ENCODE data around the gene RP2.

DNA sequence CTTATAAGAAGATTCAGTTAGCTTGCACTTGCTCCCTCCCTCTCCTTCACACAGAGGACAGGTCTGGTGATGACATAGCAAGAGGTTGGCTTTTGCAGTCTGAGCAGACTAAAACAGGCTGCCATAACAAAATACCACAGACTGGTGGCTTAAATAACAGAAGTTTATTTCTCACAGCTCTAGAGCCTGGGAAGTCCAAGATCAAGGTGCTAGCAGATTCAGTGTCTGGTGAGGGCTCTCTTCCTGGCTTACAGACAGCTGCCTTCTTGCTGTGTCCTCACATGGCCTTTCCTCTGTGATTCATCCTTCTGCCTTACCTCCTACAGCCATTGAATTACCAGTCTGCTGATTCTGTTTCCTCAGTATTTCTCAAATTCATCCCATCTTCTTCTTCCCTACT, 13.1 kb downstream of the RP2 start:
- no peak for TF ChIP-seq SIN3B (IDR thresholded peaks at IDR 0.05; ENCODE audit: low read depth)
- TF ChIP-seq POLR2AphosphoS5 (IDR thresholded peaks at IDR 0.05; ENCODE audit: control insufficient read depth, insufficient read depth, low read depth, low read length): no peak
- TF ChIP-seq, protein P1, sequence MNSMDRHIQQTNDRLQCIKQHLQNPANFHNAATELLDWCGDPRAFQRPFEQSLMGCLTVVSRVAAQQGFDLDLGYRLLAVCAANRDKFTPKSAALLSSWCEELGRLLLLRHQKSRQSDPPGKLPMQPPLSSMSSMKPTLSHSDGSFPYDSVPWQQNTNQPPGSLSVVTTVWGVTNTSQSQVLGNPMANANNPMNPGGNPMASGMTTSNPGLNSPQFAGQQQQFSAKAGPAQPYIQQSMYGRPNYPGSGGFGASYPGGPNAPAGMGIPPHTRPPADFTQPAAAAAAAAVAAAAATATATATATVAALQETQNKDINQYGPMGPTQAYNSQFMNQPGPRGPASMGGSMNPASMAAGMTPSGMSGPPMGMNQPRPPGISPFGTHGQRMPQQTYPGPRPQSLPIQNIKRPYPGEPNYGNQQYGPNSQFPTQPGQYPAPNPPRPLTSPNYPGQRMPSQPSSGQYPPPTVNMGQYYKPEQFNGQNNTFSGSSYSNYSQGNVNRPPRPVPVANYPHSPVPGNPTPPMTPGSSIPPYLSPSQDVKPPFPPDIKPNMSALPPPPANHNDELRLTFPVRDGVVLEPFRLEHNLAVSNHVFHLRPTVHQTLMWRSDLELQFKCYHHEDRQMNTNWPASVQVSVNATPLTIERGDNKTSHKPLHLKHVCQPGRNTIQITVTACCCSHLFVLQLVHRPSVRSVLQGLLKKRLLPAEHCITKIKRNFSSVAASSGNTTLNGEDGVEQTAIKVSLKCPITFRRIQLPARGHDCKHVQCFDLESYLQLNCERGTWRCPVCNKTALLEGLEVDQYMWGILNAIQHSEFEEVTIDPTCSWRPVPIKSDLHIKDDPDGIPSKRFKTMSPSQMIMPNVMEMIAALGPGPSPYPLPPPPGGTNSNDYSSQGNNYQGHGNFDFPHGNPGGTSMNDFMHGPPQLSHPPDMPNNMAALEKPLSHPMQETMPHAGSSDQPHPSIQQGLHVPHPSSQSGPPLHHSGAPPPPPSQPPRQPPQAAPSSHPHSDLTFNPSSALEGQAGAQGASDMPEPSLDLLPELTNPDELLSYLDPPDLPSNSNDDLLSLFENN (IDR thresholded peaks at IDR 0.05; ENCODE audit: low read depth in 2 of 2, low read length in 2 of 2): no peak
- no peak for TF ChIP-seq ATF7 (IDR thresholded peaks at IDR 0.05)
- no peak for TF ChIP-seq YY1 (IDR thresholded peaks at IDR 0.05; ENCODE audit: borderline replicate concordance in 1 of 3, control insufficient read depth in 1 of 3, extremely low read depth in 1 of 3, insufficient read depth in 3 of 3, insufficient read length in 1 of 3, insufficient replicate concordance in 2 of 3, low read depth in 1 of 3, low read length in 2 of 3)
- TF ChIP-seq, protein P2, sequence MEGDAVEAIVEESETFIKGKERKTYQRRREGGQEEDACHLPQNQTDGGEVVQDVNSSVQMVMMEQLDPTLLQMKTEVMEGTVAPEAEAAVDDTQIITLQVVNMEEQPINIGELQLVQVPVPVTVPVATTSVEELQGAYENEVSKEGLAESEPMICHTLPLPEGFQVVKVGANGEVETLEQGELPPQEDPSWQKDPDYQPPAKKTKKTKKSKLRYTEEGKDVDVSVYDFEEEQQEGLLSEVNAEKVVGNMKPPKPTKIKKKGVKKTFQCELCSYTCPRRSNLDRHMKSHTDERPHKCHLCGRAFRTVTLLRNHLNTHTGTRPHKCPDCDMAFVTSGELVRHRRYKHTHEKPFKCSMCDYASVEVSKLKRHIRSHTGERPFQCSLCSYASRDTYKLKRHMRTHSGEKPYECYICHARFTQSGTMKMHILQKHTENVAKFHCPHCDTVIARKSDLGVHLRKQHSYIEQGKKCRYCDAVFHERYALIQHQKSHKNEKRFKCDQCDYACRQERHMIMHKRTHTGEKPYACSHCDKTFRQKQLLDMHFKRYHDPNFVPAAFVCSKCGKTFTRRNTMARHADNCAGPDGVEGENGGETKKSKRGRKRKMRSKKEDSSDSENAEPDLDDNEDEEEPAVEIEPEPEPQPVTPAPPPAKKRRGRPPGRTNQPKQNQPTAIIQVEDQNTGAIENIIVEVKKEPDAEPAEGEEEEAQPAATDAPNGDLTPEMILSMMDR (IDR thresholded peaks at IDR 0.05 in 2 of 3, conservative IDR thresholded peaks at IDR 0.05 in 1 of 3; ENCODE audit: insufficient read depth in 2 of 3, low read depth in 1 of 3, low read length in 3 of 3): no peak
- TF ChIP-seq, protein P3, sequence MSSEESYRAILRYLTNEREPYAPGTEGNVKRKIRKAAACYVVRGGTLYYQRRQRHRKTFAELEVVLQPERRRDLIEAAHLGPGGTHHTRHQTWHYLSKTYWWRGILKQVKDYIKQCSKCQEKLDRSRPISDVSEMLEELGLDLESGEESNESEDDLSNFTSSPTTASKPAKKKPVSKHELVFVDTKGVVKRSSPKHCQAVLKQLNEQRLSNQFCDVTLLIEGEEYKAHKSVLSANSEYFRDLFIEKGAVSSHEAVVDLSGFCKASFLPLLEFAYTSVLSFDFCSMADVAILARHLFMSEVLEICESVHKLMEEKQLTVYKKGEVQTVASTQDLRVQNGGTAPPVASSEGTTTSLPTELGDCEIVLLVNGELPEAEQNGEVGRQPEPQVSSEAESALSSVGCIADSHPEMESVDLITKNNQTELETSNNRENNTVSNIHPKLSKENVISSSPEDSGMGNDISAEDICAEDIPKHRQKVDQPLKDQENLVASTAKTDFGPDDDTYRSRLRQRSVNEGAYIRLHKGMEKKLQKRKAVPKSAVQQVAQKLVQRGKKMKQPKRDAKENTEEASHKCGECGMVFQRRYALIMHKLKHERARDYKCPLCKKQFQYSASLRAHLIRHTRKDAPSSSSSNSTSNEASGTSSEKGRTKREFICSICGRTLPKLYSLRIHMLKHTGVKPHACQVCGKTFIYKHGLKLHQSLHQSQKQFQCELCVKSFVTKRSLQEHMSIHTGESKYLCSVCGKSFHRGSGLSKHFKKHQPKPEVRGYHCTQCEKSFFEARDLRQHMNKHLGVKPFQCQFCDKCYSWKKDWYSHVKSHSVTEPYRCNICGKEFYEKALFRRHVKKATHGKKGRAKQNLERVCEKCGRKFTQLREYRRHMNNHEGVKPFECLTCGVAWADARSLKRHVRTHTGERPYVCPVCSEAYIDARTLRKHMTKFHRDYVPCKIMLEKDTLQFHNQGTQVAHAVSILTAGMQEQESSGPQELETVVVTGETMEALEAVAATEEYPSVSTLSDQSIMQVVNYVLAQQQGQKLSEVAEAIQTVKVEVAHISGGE (CRISPR knock-in tag; IDR thresholded peaks at IDR 0.05): no peak

All from K562 (cell line).